Activated naive CD8-positive, alpha-beta T cell treated with anti-CD3 and anti-CD28 coated beads, Interleukin-2, amount 50 U/mL, for 16 hours (primary cell): ENCODE measurements around the gene LRRC27.
"Not testable (repeated sequence)": the region's sequence is repeated elsewhere in the genome, so short reads cannot be mapped to it uniquely, and the experiment has no call there.

Source experiments
- DNase-seq: peaks from one replicate; pipeline ENCODE4 v3.0.0-alpha.2; 2020; ENCODE audit warnings: low read depth, low spot score

The LRRC27 gene

DNA sequence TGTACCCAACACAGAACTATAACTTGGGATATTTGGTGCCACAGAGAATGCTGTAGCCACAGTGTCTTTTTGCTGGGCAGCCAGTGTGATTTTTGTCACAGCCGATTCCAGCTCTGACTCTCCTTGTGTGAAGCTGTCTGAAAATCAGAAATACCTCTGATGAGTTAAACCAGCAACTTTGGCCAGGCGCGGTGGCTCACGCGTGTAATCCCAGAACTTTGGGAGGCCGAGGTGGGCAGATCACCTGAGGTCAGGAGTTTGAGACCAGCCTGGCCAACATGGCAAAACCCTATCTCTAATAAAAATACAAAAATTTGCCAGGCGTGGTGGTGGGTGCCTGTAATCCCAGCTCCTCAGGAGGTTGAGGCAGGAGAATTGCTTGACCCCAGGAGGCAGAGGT is 5.9 kb downstream of the LRRC27 start:
- DNase-seq, result not testable (repeated sequence)

- DNase-seq, result no peak
Observed at GRCh38 chr10:132338876-132339275, 6.9 kb downstream of the LRRC27 start.

GRCh38 chr10:132339276-132339675 is 7.3 kb downstream of the LRRC27 start:
- DNase-seq, result no peak

- DNase-seq, result no peak
Observed at GRCh38 chr10:132341017-132341416, 9.0 kb downstream of the LRRC27 start.

DNA sequence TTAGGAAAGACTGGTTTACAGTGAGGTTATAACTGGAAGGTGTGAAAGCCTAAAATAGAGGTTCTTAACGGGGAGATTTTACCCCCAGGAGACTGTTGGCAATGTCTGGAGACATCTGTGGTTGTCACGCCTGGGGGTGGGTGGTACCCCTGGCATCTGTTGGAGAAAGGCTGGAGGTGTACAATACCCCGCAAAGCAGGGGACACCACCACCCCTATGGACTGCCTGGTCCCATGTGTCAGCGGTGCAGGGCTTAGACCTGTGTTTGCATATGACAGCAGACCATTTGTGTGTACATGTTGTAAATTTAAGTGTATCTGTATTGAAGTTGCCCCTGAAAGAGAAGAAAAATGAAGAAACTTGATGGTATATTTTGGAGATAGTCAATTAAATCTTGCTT is 9.8 kb downstream of the LRRC27 start:
- DNase-seq, result no peak

GRCh38 chr10:132342553-132342952 is 10.6 kb downstream of the LRRC27 start:
- no peak for DNase-seq

GRCh38 chr10:132344386-132344785 is 12.4 kb downstream of the LRRC27 start:
- no peak for DNase-seq

- DNase-seq, result no peak
Observed at GRCh38 chr10:132345345-132345744, 13.4 kb downstream of the LRRC27 start.

- DNase-seq, result no peak
Observed at GRCh38 chr10:132346806-132347205, 14.8 kb downstream of the LRRC27 start.

DNA sequence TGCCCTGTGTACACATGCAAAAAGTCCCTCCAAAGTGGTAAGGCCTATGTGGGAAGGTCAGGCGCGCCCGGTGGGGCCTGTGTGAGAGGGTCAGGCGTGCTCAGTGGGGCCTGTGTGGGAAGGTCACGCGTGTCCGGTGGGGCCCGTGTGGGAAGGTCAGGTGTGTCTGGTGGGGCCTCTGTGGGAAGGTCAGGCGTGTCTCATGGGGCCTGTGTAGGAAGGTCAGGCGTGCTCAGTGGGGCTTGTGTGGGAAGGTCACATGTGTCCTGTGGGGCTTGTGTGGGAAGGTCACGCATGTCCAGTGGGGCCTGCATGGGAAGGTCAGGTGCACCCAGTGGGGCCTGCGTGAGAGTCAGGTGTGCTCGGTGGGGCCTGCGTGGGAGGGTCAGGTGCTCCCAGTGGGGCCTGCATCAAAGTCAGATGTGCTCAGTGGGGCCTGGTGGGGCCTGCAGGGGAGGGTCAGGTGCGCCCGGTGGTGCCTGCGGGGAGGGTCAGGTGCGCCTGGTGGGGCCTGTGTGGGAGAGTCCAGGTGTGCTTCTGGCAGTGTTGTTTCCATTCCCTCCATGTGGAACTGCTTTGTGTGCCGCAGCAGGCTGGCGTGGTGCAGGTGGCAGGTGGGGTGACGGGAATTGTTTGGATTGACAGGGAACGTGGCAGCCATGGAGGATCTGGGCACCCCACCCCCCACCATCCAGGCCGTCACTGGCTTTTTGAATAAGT is 15.4 kb downstream of the LRRC27 start:
- no peak for DNase-seq

DNA sequence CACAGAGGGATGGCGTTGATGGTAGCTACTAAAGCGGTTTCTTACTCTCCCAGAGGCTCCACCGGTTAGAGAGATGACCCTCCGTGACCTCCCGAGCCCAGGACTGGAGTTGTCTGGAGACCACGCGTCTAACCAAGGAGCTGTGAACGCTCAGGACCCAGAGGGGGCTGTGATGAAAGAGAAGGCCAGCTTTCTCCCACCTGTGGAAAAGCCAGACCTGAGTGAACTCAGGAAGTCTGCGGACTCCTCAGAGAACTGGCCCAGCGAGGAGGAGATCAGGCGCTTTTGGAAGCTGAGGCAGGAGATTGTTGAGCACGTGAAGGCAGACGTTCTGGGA is 15.9 kb downstream of the LRRC27 start:
- DNase-seq, result no peak

GRCh38 chr10:132349766-132350165 is 17.8 kb downstream of the LRRC27 start:
- DNase-seq, result no peak

DNA sequence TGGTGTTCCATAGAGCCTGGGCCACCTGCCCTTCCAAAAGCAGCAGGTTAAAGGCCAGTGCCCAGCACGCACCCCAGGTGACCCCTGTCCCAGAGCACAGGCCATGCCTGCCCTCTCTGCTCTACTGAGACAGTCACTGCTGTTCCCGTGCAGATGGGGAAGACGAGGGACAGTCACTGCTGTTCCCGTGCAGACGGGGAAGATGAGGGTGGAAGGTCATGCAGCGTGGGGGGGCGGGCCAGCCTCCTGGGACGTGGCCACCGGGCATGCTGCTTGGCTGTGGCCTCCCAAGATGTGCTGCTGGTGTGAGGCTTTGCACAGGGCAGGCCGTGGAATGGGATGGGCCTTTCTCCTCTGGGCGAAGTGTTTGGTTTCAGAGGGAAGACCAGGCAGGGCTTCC is 18.4 kb downstream of the LRRC27 start:
- DNase-seq, result no peak

- no peak for DNase-seq
Observed at GRCh38 chr10:132350946-132351345, 19.0 kb downstream of the LRRC27 start.

DNA sequence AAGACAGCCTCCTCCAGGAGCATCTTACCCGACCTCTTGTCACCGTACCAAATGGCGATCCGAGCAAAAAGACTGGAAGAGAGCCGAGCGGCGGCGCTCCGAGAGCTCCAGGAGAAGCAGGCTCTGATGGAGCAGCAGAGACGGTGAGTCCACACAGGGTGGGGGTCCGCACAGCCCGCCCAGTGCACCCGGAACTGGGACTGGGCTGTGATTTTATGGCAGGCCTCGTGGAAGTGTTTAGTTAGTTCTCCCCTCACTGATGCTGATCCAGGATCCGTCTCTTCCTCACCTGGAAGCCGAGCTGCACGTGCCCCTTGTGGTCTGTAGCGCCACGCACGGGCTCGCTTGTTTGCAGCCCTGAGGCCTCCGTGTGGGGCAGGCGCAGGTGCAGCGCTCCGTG is 19.6 kb downstream of the LRRC27 start:
- no peak for DNase-seq

GRCh38 chr10:132352462-132353308 is 20.7 kb downstream of the LRRC27 start:
- DNase-seq, result peak; percentile 57

- DNase-seq, result no peak
Observed at GRCh38 chr10:132353456-132354355, 21.7 kb downstream of the LRRC27 start.

DNA sequence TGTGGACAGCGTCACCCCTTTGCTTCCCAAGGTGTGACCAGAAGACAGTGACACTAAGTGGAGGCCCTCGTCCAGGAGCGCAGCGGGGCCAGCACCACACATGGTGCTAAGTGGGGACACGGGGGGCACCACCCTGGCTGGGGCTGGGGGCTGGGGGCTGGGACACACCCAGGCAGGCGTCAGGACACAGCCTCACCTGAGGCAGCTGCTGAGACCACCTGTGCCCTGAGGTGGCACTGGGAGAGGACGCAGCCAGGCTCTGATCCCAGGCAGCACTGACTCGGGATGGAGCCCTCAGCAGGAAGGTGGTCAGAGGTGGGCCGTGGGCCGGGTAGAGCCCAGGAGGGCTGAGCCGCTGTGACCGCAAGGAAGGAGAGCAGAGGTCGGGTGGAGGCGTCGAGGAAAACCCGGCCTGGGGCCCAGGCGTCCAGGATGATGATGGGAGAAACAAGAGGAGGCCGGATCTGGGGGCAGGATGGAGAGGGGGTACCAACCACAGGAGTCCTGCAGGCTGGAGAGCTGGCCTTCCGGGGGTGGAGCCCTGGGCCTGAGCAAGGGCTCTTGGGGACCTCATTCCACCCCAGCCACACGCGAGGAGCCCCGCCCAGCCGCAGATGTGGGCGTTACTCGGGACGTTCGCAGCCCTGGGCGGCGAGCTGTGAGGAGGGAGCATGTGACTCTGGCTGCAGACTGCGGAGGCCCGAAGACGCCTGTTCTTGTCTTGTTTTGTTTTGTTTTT is 22.5 kb downstream of the LRRC27 start:
- DNase-seq, result no peak

DNA sequence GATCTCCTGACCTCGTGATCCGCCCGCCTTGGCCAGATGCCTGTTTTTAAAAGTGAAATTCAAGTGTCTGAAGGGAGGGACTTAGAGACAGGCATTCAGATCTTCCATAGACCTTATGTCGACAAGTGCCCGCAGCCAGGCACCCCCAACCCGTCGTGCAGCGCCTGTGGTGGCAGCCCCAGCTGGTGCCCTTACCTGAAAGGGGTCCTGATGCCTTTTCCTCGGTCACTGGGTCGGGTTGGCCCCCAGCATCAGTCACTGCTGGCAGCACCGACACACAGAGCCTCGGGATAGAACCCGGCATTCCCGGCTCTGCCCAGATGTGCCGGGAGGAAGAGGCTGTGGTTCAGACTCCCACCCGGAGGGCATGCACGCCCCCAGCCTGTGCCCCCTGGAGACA is 23.3 kb downstream of the LRRC27 start:
- no peak for DNase-seq

GRCh38 chr10:132355754-132356153 is 23.8 kb downstream of the LRRC27 start:
- DNase-seq, result no peak

- no peak for DNase-seq
Observed at GRCh38 chr10:132356621-132357195, 24.7 kb downstream of the LRRC27 start.
